ENCODE measurements around the gene LMO2. TPM values are rescaled to one million over a fixed set of nuclear protein-coding genes. Genes with fewer than 3 reads are reported as not detected.
"Not testable (repeated sequence)": the region's sequence is repeated elsewhere in the genome, so short reads cannot be mapped to it uniquely, and the experiment has no call there.

The LMO2 gene
- total RNA-seq, 1 donor, result 28.4 TPM

GRCh38 chr11:33924341-33924740 lies 32.5 kb upstream of the LMO2 start:
- Histone ChIP-seq H3K4me3 (ENCODE audit: low read length) (no peak overlapping the region), H3K4me1 (ENCODE audit: insufficient read depth, low read length) (peaks cover 48% of the 10 kb centered on the region), H3K9me3 (ENCODE audit: low read depth, low read length) (no peaks in the 10 kb centered on the region), H3K27me3 (ENCODE audit: insufficient read depth, low read length) (peaks cover 2% of the 10 kb centered on the region)

- Histone ChIP-seq H3K9me3 (ENCODE audit: low read depth, low read length) (no peaks in the 10 kb centered on the region), H3K4me3 (ENCODE audit: low read length) (no peak overlapping the region), H3K4me1 (ENCODE audit: insufficient read depth, low read length) (peaks cover 43% of the 10 kb centered on the region), H3K27me3 (ENCODE audit: insufficient read depth, low read length) (peaks cover 2% of the 10 kb centered on the region)
These were observed 31.8 kb upstream of the LMO2 start for GRCh38 chr11:33923626-33924025.

- Histone ChIP-seq H3K4me1 (ENCODE audit: insufficient read depth, low read length) (peaks cover 28% of the 10 kb centered on the region), H3K4me3 (ENCODE audit: low read length) (no peak overlapping the region), H3K9me3 (ENCODE audit: low read depth, low read length) (no peaks in the 10 kb centered on the region), H3K27me3 (ENCODE audit: insufficient read depth, low read length) (peaks cover 2% of the 10 kb centered on the region)
These were observed 29.1 kb upstream of the LMO2 start for GRCh38 chr11:33920838-33921613.

GRCh38 chr11:33919645-33920044 lies 27.8 kb upstream of the LMO2 start:
- Histone ChIP-seq H3K4me1 (ENCODE audit: insufficient read depth, low read length) (peaks cover 28% of the 10 kb centered on the region), H3K27me3 (ENCODE audit: insufficient read depth, low read length) (peaks cover 2% of the 10 kb centered on the region), H3K9me3 (ENCODE audit: low read depth, low read length) (no peaks in the 10 kb centered on the region), H3K4me3 (ENCODE audit: low read length) (no peak overlapping the region)

- H3K27me3 ChIP-seq (ENCODE audit: insufficient read depth, low read length); H3K9me3 ChIP-seq (ENCODE audit: low read depth, low read length); H3K4me3 ChIP-seq (ENCODE audit: low read length): not testable (repeated sequence)
- H3K4me1 ChIP-seq (ENCODE audit: insufficient read depth, low read length), result peaks cover 43% of the 10 kb centered on the region
These were observed 25.5 kb upstream of the LMO2 start for GRCh38 chr11:33917402-33917801.

- Histone ChIP-seq H3K9me3 (ENCODE audit: low read depth, low read length) (no peaks in the 10 kb centered on the region), H3K27me3 (ENCODE audit: insufficient read depth, low read length) (no peaks in the 10 kb centered on the region), H3K4me3 (ENCODE audit: low read length) (no peak overlapping the region), H3K4me1 (ENCODE audit: insufficient read depth, low read length) (peaks cover 43% of the 10 kb centered on the region)
These were observed 24.9 kb upstream of the LMO2 start for GRCh38 chr11:33916736-33917135.

- Histone ChIP-seq H3K9me3 (ENCODE audit: low read depth, low read length) (no peaks in the 10 kb centered on the region), H3K4me1 (ENCODE audit: insufficient read depth, low read length) (peaks cover 43% of the 10 kb centered on the region), H3K4me3 (ENCODE audit: low read length) (no peak overlapping the region), H3K27me3 (ENCODE audit: insufficient read depth, low read length) (no peaks in the 10 kb centered on the region)
These were observed 23.6 kb upstream of the LMO2 start for GRCh38 chr11:33915526-33915925.

- H3K27me3 ChIP-seq (ENCODE audit: insufficient read depth, low read length), result no peaks in the 10 kb centered on the region
- no peaks in the 10 kb centered on the region for H3K9me3 ChIP-seq (ENCODE audit: low read depth, low read length)
- H3K4me1 ChIP-seq (ENCODE audit: insufficient read depth, low read length), result peaks cover 47% of the 10 kb centered on the region
- no peak overlapping the region for H3K4me3 ChIP-seq (ENCODE audit: low read length)
These were observed 22.1 kb upstream of the LMO2 start for GRCh38 chr11:33913991-33914390.

- Histone ChIP-seq H3K9me3 (ENCODE audit: low read depth, low read length) (no peaks in the 10 kb centered on the region), H3K4me1 (ENCODE audit: insufficient read depth, low read length) (peaks cover 60% of the 10 kb centered on the region), H3K4me3 (ENCODE audit: low read length) (no peak overlapping the region), H3K27me3 (ENCODE audit: insufficient read depth, low read length) (no peaks in the 10 kb centered on the region)
These were observed 20.8 kb upstream of the LMO2 start for GRCh38 chr11:33912405-33913361.

GRCh38 chr11:33910958-33911339 lies 19.1 kb upstream of the LMO2 start:
- H3K27me3 ChIP-seq (ENCODE audit: insufficient read depth, low read length), result no peaks in the 10 kb centered on the region
- H3K4me1 ChIP-seq (ENCODE audit: insufficient read depth, low read length), result peaks cover 74% of the 10 kb centered on the region
- no peak overlapping the region for H3K4me3 ChIP-seq (ENCODE audit: low read length)
- no peaks in the 10 kb centered on the region for H3K9me3 ChIP-seq (ENCODE audit: low read depth, low read length)

- no peak overlapping the region for H3K4me3 ChIP-seq (ENCODE audit: low read length)
- H3K9me3 ChIP-seq (ENCODE audit: low read depth, low read length), result no peaks in the 10 kb centered on the region
- H3K4me1 ChIP-seq (ENCODE audit: insufficient read depth, low read length), result peaks cover 74% of the 10 kb centered on the region
- no peaks in the 10 kb centered on the region for H3K27me3 ChIP-seq (ENCODE audit: insufficient read depth, low read length)
These were observed 18.6 kb upstream of the LMO2 start for GRCh38 chr11:33910296-33910957.

- Histone ChIP-seq H3K4me3 (ENCODE audit: low read length) (no peak overlapping the region), H3K9me3 (ENCODE audit: low read depth, low read length) (no peaks in the 10 kb centered on the region), H3K27me3 (ENCODE audit: insufficient read depth, low read length) (no peaks in the 10 kb centered on the region), H3K4me1 (ENCODE audit: insufficient read depth, low read length) (peaks cover 74% of the 10 kb centered on the region)
These were observed 17.7 kb upstream of the LMO2 start for GRCh38 chr11:33909552-33909951.

GRCh38 chr11:33909150-33909549 lies 17.3 kb upstream of the LMO2 start:
- Histone ChIP-seq H3K4me3 (ENCODE audit: low read length) (no peak overlapping the region), H3K9me3 (ENCODE audit: low read depth, low read length) (no peaks in the 10 kb centered on the region), H3K4me1 (ENCODE audit: insufficient read depth, low read length) (peaks cover 70% of the 10 kb centered on the region), H3K27me3 (ENCODE audit: insufficient read depth, low read length) (no peaks in the 10 kb centered on the region)

GRCh38 chr11:33907421-33907820 lies 15.5 kb upstream of the LMO2 start:
- Histone ChIP-seq H3K9me3 (ENCODE audit: low read depth, low read length) (no peaks in the 10 kb centered on the region), H3K4me1 (ENCODE audit: insufficient read depth, low read length) (peaks cover 59% of the 10 kb centered on the region), H3K4me3 (ENCODE audit: low read length) (no peak overlapping the region), H3K27me3 (ENCODE audit: insufficient read depth, low read length) (peaks cover 5% of the 10 kb centered on the region)

Measured in mononuclear cell (primary cell).